Endodermal cell (in vitro differentiated cells): ENCODE data around the gene TPRN. TPM values are rescaled to one million over a fixed set of nuclear protein-coding genes. Genes with fewer than 3 reads are reported as not detected.

Experiments
- DNase-seq: peaks from one replicate; pipeline ENCODE4 v3.0.0-alpha.2; 2017
- H3K27ac ChIP-seq: 2 replicates; pipeline ENCODE4 v1.5.1; 2013; ENCODE audit warnings: mild to moderate bottlenecking, low read depth, low read length, moderate library complexity
- H3K27me3 ChIP-seq: 2 replicates; pipeline ENCODE4 v1.6.1; 2013; ENCODE audit warnings: mild to moderate bottlenecking, low read length, moderate library complexity; ENCODE audit not compliant: insufficient read depth, control insufficient read depth, poor library complexity, severe bottlenecking
- H3K36me3 ChIP-seq: 2 replicates; pipeline ENCODE4 v1.7.0; 2013; ENCODE audit warnings: mild to moderate bottlenecking, low read length, moderate library complexity; ENCODE audit not compliant: control insufficient read depth, insufficient read depth
- H3K4me1 ChIP-seq: one replicate; pipeline ENCODE4 v1.7.0; 2013; ENCODE audit warnings: low read length; ENCODE audit not compliant: control insufficient read depth, insufficient read depth
- H3K4me3 ChIP-seq: 2 replicates; pipeline ENCODE4 v1.5.1; 2013; ENCODE audit warnings: mild to moderate bottlenecking, low read length, moderate library complexity
- H3K9ac ChIP-seq: 2 replicates; pipeline ENCODE4 v1.6.1; 2013; ENCODE audit warnings: mild to moderate bottlenecking, low read length, moderate library complexity; ENCODE audit not compliant: poor library complexity, severe bottlenecking; ENCODE audit errors: extremely low read depth
- H3K9me3 ChIP-seq: 2 replicates; pipeline ENCODE4 v1.6.1; 2013; ENCODE audit warnings: mild to moderate bottlenecking, low read length, moderate library complexity; ENCODE audit not compliant: control insufficient read depth
- H3K27ac Mint-ChIP-seq: 2 replicates; pipeline ENCODE4 v1.8.0; 2020; ENCODE audit warnings: mixed read lengths
- H3K27me3 Mint-ChIP-seq: 2 replicates; pipeline ENCODE4 v1.8.0; 2021; ENCODE audit warnings: mild to moderate bottlenecking, mixed read lengths; ENCODE audit not compliant: insufficient read depth
- H3K36me3 Mint-ChIP-seq: 2 replicates; pipeline ENCODE4 v1.8.0; 2020; ENCODE audit warnings: low read depth, mixed read lengths
- H3K4me1 Mint-ChIP-seq: 2 replicates; pipeline ENCODE4 v1.8.0; 2020; ENCODE audit warnings: mixed read lengths
- H3K4me3 Mint-ChIP-seq: 2 replicates; pipeline ENCODE4 v1.8.0; 2020; ENCODE audit warnings: mild to moderate bottlenecking, moderate library complexity, mixed read lengths
- H3K9me3 Mint-ChIP-seq: 2 replicates; pipeline ENCODE4 v1.8.0; 2020; ENCODE audit warnings: mild to moderate bottlenecking, mixed read lengths
- WGBS, 2 experiments: methylation state at CpG; one replicate each; pipeline versions ENCODE4 v1.1.5 to v1.1.7; 2013; ENCODE audit warnings: missing lambda C conversion rate in 2 of 2, mixed read lengths in 1 of 2; ENCODE audit not compliant: insufficient coverage in 1 of 2, insufficient read length in 1 of 2; 5-methylcytosine and 5-hydroxymethylcytosine counted together
- total RNA-seq, 2 donors: library from RNA; stranded (reverse); fragmentation: NEBNext Ultra II Directional in 1 of 2; extraction: Animal tissue kit (Norgen Biotek cat#: 25700) in 1 of 2; gene quantifications; 2 replicates in 1 of 2; 3 replicates in 1 of 2; pipeline ENCODE4 v1.2.1, GENCODE V29; 2021
- TF ChIP-seq, protein P1 (sequence below): fragments of 200-600 bp; sonication (generic); conservative IDR thresholded peaks from 2 replicates; pipeline ENCODE4 v1.5.0; 2021; ENCODE audit warnings: antibody characterized with exemption, mild to moderate bottlenecking

Gene TPRN
- total RNA-seq, 2 donors from 2014 or later: 19.0 to 23.9 TPM

- no peaks in the 10 kb centered on the region for H3K9me3 ChIP-seq
- DNase-seq: peak; percentile 81
- no peaks in the 10 kb centered on the region for H3K27me3 ChIP-seq
- H3K27ac Mint-ChIP-seq: peak overlapping the region; percentile 76
- H3K4me1 ChIP-seq: peaks cover 23% of the 10 kb centered on the region
- H3K27ac ChIP-seq: no peak overlapping the region
- peaks cover 7% of the 10 kb centered on the region for H3K36me3 Mint-ChIP-seq
- H3K4me1 Mint-ChIP-seq: peaks cover 15% of the 10 kb centered on the region
- H3K27me3 Mint-ChIP-seq: no peaks in the 10 kb centered on the region
- H3K36me3 ChIP-seq: peaks cover 8% of the 10 kb centered on the region
- peak overlapping the region; percentile 30 for H3K9ac ChIP-seq
- 51 to 58% methylated on average over 6 to 12 of the region's 12 CpGs for WGBS, 2 experiments
- H3K4me3 ChIP-seq: no peak overlapping the region
- no peaks in the 10 kb centered on the region for H3K9me3 Mint-ChIP-seq
- TF ChIP-seq, protein P1, sequence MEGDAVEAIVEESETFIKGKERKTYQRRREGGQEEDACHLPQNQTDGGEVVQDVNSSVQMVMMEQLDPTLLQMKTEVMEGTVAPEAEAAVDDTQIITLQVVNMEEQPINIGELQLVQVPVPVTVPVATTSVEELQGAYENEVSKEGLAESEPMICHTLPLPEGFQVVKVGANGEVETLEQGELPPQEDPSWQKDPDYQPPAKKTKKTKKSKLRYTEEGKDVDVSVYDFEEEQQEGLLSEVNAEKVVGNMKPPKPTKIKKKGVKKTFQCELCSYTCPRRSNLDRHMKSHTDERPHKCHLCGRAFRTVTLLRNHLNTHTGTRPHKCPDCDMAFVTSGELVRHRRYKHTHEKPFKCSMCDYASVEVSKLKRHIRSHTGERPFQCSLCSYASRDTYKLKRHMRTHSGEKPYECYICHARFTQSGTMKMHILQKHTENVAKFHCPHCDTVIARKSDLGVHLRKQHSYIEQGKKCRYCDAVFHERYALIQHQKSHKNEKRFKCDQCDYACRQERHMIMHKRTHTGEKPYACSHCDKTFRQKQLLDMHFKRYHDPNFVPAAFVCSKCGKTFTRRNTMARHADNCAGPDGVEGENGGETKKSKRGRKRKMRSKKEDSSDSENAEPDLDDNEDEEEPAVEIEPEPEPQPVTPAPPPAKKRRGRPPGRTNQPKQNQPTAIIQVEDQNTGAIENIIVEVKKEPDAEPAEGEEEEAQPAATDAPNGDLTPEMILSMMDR: no peak
- H3K4me3 Mint-ChIP-seq: peak overlapping the region; percentile 19
Measured at GRCh38 chr9:137218754-137219271, 18.3 kb upstream of the TPRN start.

GRCh38 chr9:137218212-137218753, 17.7 kb upstream of the TPRN start:
- Histone ChIP-seq H3K27me3 (no peaks in the 10 kb centered on the region), H3K36me3 (peaks cover 8% of the 10 kb centered on the region), H3K27ac (no peak overlapping the region), H3K4me3 (no peak overlapping the region), H3K9ac (no peak overlapping the region), H3K4me1 (peaks cover 23% of the 10 kb centered on the region), H3K9me3 (no peaks in the 10 kb centered on the region)
- TF ChIP-seq, protein P1: no peak
- no peak overlapping the region for H3K27ac Mint-ChIP-seq
- peaks cover 15% of the 10 kb centered on the region for H3K4me1 Mint-ChIP-seq
- peak overlapping the region; percentile 19 for H3K4me3 Mint-ChIP-seq
- H3K9me3 Mint-ChIP-seq: no peaks in the 10 kb centered on the region
- H3K27me3 Mint-ChIP-seq: no peaks in the 10 kb centered on the region
- WGBS, 2 experiments: 95 to 97% methylated on average over 26 to 30 of the region's 30 CpGs
- no peak for DNase-seq
- peaks cover 7% of the 10 kb centered on the region for H3K36me3 Mint-ChIP-seq

DNA sequence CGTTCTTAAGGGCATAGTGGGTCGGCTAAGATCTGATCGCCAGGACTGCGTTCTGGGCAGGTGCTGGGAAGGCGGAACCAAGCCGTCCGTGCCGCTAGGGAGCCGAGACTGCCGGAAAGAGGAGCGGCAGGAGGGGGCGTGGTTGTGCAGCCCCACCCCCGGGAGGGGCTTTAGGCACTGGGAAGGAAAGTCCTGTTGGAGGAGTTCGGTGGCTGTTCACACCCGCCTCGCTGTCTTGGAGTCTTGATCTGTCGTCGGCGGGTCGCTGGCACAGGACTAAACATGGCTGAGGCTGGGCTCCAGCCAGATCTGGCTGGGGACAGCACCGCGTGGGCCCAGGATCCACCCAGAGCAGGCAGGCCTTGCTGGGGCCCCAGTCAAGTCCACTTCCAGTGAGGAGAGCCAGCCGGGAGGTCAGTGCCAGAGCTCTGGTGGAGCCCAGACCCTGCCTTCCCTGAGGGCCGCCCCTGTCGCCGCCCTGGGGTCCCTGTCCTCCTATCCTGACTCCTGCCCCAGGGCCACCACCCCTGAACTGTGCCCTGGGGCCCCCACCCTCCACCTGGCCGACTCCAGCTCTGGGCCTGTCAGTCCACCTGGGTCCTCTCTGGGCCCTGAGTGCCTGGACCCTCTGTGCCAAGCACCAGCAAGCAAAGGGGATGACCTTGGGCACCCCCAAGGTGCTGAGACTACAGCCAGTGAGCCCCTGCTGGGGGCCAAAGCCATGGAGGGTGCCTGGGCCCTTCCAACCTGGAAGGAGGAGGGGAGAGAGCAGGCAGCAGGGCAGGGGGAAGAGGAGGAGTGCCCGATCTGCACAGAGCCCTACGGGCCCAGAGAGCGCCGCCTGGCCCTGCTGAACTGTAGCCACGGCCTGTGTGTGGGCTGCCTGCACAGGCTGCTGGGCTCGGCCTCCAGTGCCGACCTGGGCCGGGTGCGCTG, 17.0 kb upstream of the TPRN start:
- no peaks in the 10 kb centered on the region for H3K27me3 Mint-ChIP-seq
- TF ChIP-seq, protein P1: peak; percentile 31
- WGBS, 2 experiments: 61 to 71% methylated on average over 26 to 36 of the region's 36 CpGs
- DNase-seq: peak; percentile 93
- Histone ChIP-seq H3K4me1 (peaks cover 23% of the 10 kb centered on the region), H3K27ac (no peak overlapping the region), H3K27me3 (no peaks in the 10 kb centered on the region), H3K9ac (no peak overlapping the region), H3K4me3 (no peak overlapping the region), H3K36me3 (peaks cover 8% of the 10 kb centered on the region), H3K9me3 (no peaks in the 10 kb centered on the region)
- peaks cover 11% of the 10 kb centered on the region for H3K36me3 Mint-ChIP-seq
- peak overlapping the region; percentile 79 for H3K27ac Mint-ChIP-seq
- H3K9me3 Mint-ChIP-seq: no peaks in the 10 kb centered on the region
- peaks cover 15% of the 10 kb centered on the region for H3K4me1 Mint-ChIP-seq
- H3K4me3 Mint-ChIP-seq: peak overlapping the region; percentile 29
